ENCODE measurements around the gene ARSG.

The ARSG gene

GRCh38 chr17:68462381-68463210, 171.3 kb downstream of the ARSG start:
- H3K4me3 ChIP-seq (ENCODE audit: low read depth, low read length): no peak overlapping the region
- peak; percentile 59 for TF ChIP-seq CTCF (IDR thresholded peaks at IDR 0.05; ENCODE audit: low read depth, low read length, missing control alignments)
- in situ Hi-C loops (cut with HindIII; ENCODE audit: low sequenced_read_pairs): no loop called here
- peak; percentile 77 for DNase-seq (ENCODE audit: low read depth)

GRCh38 chr17:68463211-68464019, 172.1 kb downstream of the ARSG start:
- in situ Hi-C loops (cut with HindIII; ENCODE audit: low sequenced_read_pairs): no loop called here
- DNase-seq (ENCODE audit: low read depth): no peak
- no peak overlapping the region for H3K4me3 ChIP-seq (ENCODE audit: low read depth, low read length)
- TF ChIP-seq CTCF (IDR thresholded peaks at IDR 0.05; ENCODE audit: low read depth, low read length, missing control alignments): no peak

GRCh38 chr17:68468334-68468733, 177.0 kb downstream of the ARSG start:
- TF ChIP-seq CTCF (IDR thresholded peaks at IDR 0.05; ENCODE audit: low read depth, low read length, missing control alignments): no peak
- H3K4me3 ChIP-seq (ENCODE audit: low read depth, low read length): no peak overlapping the region
- DNase-seq (ENCODE audit: low read depth): no peak
- in situ Hi-C loops (cut with HindIII; ENCODE audit: low sequenced_read_pairs): no loop called here

GRCh38 chr17:68468788-68469187, 177.5 kb downstream of the ARSG start:
- H3K4me3 ChIP-seq (ENCODE audit: low read depth, low read length): no peak overlapping the region
- no peak for TF ChIP-seq CTCF (IDR thresholded peaks at IDR 0.05; ENCODE audit: low read depth, low read length, missing control alignments)
- no peak for DNase-seq (ENCODE audit: low read depth)
- in situ Hi-C loops (cut with HindIII; ENCODE audit: low sequenced_read_pairs): no loop called here
